ENCODE results near the gene CBX3.
"Not testable (repeated sequence)": the region's sequence is repeated elsewhere in the genome, so short reads cannot be mapped to it uniquely, and the experiment has no call there.

CBX3 gene

GRCh38 chr7:26156451-26157420 is 44.8 kb upstream of the CBX3 start:
- peak overlapping the region; percentile 56 for H3K4me3 ChIP-seq (ENCODE audit: low read depth, low read length)
- no peak for TF ChIP-seq CTCF (IDR thresholded peaks at IDR 0.05; ENCODE audit: low read depth, low read length)

GRCh38 chr7:26157520-26158105 is 43.9 kb upstream of the CBX3 start:
- no peak for TF ChIP-seq CTCF (IDR thresholded peaks at IDR 0.05; ENCODE audit: low read depth, low read length)
- H3K4me3 ChIP-seq (ENCODE audit: low read depth, low read length) = no peak overlapping the region

- no peak for TF ChIP-seq CTCF (IDR thresholded peaks at IDR 0.05; ENCODE audit: low read depth, low read length)
- H3K4me3 ChIP-seq (ENCODE audit: low read depth, low read length) = no peak overlapping the region
These were observed 42.3 kb upstream of the CBX3 start for GRCh38 chr7:26159243-26159642.

GRCh38 chr7:26160896-26161295 is 40.6 kb upstream of the CBX3 start:
- TF ChIP-seq CTCF (IDR thresholded peaks at IDR 0.05; ENCODE audit: low read depth, low read length) = no peak
- no peak overlapping the region for H3K4me3 ChIP-seq (ENCODE audit: low read depth, low read length)

- no peak for TF ChIP-seq CTCF (IDR thresholded peaks at IDR 0.05; ENCODE audit: low read depth, low read length)
- H3K4me3 ChIP-seq (ENCODE audit: low read depth, low read length) = no peak overlapping the region
These were observed 39.1 kb upstream of the CBX3 start for GRCh38 chr7:26162431-26162830.

- H3K4me3 ChIP-seq (ENCODE audit: low read depth, low read length) = not testable (repeated sequence)
These were observed 37.7 kb upstream of the CBX3 start for GRCh38 chr7:26163804-26164203.

GRCh38 chr7:26165950-26166683 is 35.4 kb upstream of the CBX3 start:
- TF ChIP-seq CTCF (IDR thresholded peaks at IDR 0.05; ENCODE audit: low read depth, low read length) = no peak
- H3K4me3 ChIP-seq (ENCODE audit: low read depth, low read length) = no peak overlapping the region
